Left lung (tissue), 10 donors: ENCODE results near the gene MEPCE. TPM values are rescaled to one million over a fixed set of nuclear protein-coding genes. Genes with fewer than 3 reads are reported as not detected.
"Not testable (repeated sequence)": the region's sequence is repeated elsewhere in the genome, so short reads cannot be mapped to it uniquely, and the experiment has no call there.

Experiments used
- ATAC-seq: fragments of 200-7000 bp; cut with Tn5 transposase; one replicate; pipeline ENCODE4 v1.9.1; 2020; ENCODE audit warnings: moderate library complexity
- DNase-seq, 4 donors: peaks; one replicate each; pipeline ENCODE4 v3.0.0-alpha.2; 2013 to 2020
- H3K27ac ChIP-seq, 2 donors: fragments of 200-600 bp; sonication (generic) in 1 of 2; one replicate each; pipeline versions ENCODE4 v1.5.0 to v1.8.0; 2020 to 2021
- H3K27me3 ChIP-seq, 2 donors: fragments of 200-600 bp; sonication (generic) in 1 of 2; one replicate each; pipeline versions ENCODE4 v1.5.0 to v1.8.0; 2020 to 2021
- H3K36me3 ChIP-seq, 2 donors: fragments of 200-600 bp; sonication (generic) in 1 of 2; one replicate each; pipeline versions ENCODE4 v1.5.0 to v1.8.0; 2020 to 2021
- H3K4me1 ChIP-seq, 2 donors: fragments of 200-600 bp; one replicate each; pipeline ENCODE4 v1.8.0; 2021
- H3K4me3 ChIP-seq, 2 donors: fragments of 200-600 bp; sonication (generic) in 1 of 2; one replicate each; pipeline versions ENCODE4 v1.5.0 to v1.8.0; 2020 to 2021; ENCODE audit warnings: mild to moderate bottlenecking in 1 of 2
- H3K9me3 ChIP-seq, 2 donors: fragments of 200-600 bp; sonication (generic) in 1 of 2; one replicate each; pipeline versions ENCODE4 v1.5.0 to v1.8.0; 2020 to 2021
- intact Hi-C, 2 donors: fragments of 100-400 bp; cut with DNase I; formaldehyde crosslinking; loops; one replicate each; pipeline versions ENCODE4 v1.11.2 to v1.14.2; 2022
- polyA plus RNA-seq, 6 donors: library from polyadenylated mRNA; unstranded; fragments of 120-200 nt; gene quantifications; one replicate each; pipeline ENCODE4 v1.2.1, GENCODE V29; 2013; ENCODE audit not compliant: insufficient read length in 6 of 6
- total RNA-seq, 2 donors: library from RNA; stranded (reverse); fragmentation: NEBNext Ultra II Directional; extraction: Animal tissue kit (Norgen Biotek cat#: 25700); gene quantifications; one replicate each; pipeline ENCODE4 v1.2.1, GENCODE V29; 2021
- TF ChIP-seq, protein P1 (sequence below), 2 donors: fragments of 200-600 bp; sonication (generic) in 1 of 2; IDR thresholded peaks; one replicate each; pipeline versions ENCODE4 v1.5.0 to v1.8.0; 2021; ENCODE audit warnings: antibody characterized with exemption in 2 of 2
- donor health status: DM: no; HTN: yes; CAD: no.
- donor health status: DM: no; HTN: no; CAD: no.

Gene MEPCE
- total and polyA plus RNA-seq, 8 donors = 25.0 to 49.3 (median 42.6) TPM

DNA sequence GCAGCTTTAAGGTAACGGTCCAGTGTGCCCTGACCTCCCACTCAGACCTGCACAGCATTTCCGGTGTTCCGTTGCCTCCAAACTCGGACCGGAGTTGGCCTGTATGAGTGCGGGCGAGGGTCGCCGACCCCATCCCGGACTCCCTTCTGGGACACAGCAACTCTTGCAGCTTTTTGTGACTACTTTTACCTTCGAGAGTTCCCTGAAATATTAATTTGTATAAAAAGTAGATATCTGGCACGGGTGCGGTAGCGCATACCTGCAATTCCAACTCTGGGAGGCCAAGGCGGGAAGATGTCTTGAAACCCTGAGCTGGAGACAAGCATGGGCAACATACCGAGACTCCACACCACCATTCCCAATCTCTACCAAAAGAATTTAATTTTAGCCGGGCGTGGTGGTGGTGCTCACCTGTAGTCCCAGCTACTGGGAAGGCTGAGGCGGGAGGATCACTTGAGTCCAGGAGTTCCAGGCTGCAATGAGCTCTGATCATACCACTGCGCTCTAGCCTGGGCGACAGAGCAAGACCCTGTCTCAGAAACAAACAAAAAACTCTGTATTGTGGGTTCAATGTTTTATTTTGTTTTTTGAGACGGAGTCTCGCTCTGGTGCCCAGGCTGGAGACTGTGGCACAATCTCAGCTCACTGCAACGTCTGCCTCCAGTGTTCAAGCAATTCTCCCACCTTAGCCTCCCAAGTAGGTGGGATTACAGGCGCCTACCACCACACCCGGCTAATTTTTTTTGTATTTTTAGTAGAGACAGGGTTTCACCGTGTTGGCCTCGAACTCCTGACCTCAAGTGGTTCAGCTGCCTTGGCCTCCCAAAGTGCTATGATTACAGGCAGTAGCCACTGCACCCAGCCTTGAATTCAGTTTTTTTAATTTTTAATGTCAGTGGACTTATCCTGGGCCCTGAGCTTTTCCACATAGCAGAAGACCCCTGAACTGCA lies 7.8 kb downstream of the MEPCE start:
- Histone ChIP-seq H3K9me3 (no peaks in the 10 kb centered on the region), H3K27ac (peak overlapping the region; percentile 94 to 96)
- ATAC-seq = no peak

DNA sequence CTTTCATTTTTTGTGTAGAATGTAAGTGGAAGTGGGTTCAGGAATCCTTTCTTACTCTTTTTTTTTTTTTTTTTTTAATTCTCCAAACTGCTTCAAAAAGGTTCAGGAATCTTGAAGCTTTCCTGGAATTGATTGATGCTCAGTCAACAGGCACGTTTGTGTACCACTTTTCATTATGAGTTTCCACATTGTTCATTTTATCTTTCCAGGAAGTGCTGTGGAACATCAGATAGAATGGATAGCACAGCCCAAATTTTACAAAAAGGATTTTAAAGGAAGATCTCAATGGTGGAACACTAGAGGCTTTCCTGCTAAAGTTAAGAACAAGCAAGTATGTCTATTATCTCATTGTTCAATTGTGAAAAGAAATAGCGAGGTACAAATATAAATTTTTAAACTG lies 8.5 kb downstream of the MEPCE start:
- TF ChIP-seq, protein P1, sequence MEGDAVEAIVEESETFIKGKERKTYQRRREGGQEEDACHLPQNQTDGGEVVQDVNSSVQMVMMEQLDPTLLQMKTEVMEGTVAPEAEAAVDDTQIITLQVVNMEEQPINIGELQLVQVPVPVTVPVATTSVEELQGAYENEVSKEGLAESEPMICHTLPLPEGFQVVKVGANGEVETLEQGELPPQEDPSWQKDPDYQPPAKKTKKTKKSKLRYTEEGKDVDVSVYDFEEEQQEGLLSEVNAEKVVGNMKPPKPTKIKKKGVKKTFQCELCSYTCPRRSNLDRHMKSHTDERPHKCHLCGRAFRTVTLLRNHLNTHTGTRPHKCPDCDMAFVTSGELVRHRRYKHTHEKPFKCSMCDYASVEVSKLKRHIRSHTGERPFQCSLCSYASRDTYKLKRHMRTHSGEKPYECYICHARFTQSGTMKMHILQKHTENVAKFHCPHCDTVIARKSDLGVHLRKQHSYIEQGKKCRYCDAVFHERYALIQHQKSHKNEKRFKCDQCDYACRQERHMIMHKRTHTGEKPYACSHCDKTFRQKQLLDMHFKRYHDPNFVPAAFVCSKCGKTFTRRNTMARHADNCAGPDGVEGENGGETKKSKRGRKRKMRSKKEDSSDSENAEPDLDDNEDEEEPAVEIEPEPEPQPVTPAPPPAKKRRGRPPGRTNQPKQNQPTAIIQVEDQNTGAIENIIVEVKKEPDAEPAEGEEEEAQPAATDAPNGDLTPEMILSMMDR (IDR thresholded peaks at IDR 0.05) = no peak
- Histone ChIP-seq H3K27ac (peak overlapping the region in 1 of 2 donors; percentile 4), H3K27me3 (no peaks in the 10 kb centered on the region), H3K4me1 (peaks cover 6 to 32% of the 10 kb centered on the region in 2 donors), H3K9me3 (no peaks in the 10 kb centered on the region), H3K4me3 (no peak overlapping the region), H3K36me3 (peaks cover 0 to 19% of the 10 kb centered on the region in 2 donors)
- ATAC-seq = no peak
- no peak for DNase-seq
- intact Hi-C loops = no loop called here

More for the DNA sequence above, 7.8 kb downstream of the MEPCE start:
- peaks cover 6 to 40% of the 10 kb centered on the region in 2 donors for H3K4me1 ChIP-seq
- TF ChIP-seq, protein P1 (IDR thresholded peaks at IDR 0.05) = no peak
- peaks cover 0 to 26% of the 10 kb centered on the region in 2 donors for H3K36me3 ChIP-seq
- peak overlapping the region in 1 of 2 donors; percentile 87 for H3K4me3 ChIP-seq
- DNase-seq = no peak
- intact Hi-C loops = no loop called here
- H3K27me3 ChIP-seq = no peaks in the 10 kb centered on the region

DNA sequence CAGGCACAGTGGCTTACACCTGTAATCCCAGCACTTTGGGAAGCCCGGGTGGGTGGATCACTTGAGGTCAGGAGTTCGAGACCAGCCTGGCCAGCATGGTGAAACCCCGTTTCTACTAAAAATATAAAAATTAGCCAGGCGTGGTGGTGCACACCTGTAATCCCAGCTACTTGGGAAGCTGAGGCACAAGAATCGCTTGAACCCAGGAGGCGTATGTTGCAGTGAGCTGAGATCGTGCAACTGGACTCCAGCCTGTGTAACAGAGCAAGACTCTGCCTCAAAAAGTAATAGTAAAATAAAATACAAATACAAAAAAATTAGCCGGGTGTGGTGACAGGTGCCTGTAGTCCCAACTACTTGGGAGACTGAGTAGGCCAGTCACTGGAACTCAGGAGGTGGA lies 9.1 kb downstream of the MEPCE start:
- H3K27me3 ChIP-seq, H3K4me3 ChIP-seq, ATAC-seq, intact Hi-C loops, H3K27ac ChIP-seq, H3K9me3 ChIP-seq, DNase-seq: not testable (repeated sequence)
- H3K36me3 ChIP-seq = peaks cover 0 to 13% of the 10 kb centered on the region in 2 donors
- peaks cover 6 to 27% of the 10 kb centered on the region in 2 donors for H3K4me1 ChIP-seq

DNA sequence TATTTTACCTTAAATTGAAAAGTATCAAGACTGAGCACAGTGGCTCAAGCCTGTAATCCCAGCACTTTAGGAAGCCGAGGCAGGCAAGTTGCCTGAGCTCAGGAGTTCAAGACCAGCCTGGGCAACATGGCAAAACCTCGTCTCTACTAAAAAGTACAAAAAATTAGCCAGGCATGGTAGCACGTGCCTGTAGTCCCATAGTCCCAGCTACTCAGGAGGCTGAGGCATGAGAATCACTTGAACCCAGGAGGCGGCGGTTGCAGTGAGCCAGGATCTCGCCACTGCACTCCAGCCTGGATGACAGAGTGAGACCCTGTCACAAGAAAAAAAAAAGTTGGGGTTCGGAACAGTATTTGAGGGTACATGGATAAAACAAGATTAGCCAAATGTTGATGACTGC lies 9.6 kb downstream of the MEPCE start:
- DNase-seq = peak in 1 of 4 donors; percentile 18
- intact Hi-C loops, H3K4me3 ChIP-seq, H3K9me3 ChIP-seq, H3K36me3 ChIP-seq, H3K27me3 ChIP-seq, ATAC-seq: not testable (repeated sequence)
- Histone ChIP-seq H3K4me1 (peaks cover 6 to 25% of the 10 kb centered on the region in 2 donors), H3K27ac (peak overlapping the region in 1 of 2 donors; percentile 34)

DNA sequence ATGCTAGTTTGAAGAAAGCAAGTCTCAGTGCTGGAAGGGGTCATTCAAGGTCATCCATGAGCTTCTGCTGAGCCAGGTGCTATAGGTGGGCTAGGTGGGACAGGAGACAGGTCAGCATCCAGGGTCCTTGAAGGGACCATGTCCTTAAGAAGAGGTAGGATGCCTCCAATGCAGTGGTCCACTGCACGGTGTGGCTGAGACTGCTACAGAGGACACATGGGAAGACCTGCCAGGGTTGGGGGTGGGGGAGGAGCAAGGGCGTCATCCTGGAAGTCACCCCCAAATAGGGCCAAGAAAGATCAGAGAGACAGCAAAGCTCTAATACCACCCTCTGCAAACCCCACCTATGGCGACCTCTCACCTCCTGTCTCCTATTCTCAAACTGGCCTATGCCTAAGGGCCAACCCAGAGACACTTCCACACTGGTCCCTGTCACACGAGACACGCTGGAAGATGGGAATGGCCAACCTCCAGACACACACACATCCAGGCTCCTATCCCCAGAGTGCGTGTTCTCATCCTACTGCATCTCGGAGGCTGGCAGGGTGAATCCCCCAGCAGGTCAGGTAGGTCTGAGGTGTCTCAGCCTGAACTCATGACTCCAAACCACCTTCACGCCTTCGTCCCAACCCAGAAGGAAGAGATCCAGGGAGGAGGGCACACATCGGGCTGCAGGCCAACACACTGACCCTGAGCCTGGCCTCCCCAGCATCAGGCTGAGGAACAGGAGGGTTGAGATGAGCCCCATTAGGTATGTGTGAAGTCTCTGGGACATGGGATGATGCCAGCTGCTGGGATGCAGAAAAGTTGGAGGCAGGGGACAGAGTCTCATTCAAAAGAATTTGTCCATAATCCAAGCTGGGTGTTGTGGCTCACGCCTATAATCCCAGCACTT lies 12.3 kb downstream of the MEPCE start:
- DNase-seq (peak in 1 of 4 donors; percentile 8), ATAC-seq (no peak)
- intact Hi-C loops = no loop called here
- Histone ChIP-seq H3K27ac (no peak overlapping the region), H3K9me3 (no peaks in the 10 kb centered on the region), H3K27me3 (no peaks in the 10 kb centered on the region), H3K4me1 (peaks cover 0 to 29% of the 10 kb centered on the region in 2 donors), H3K36me3 (no peaks in the 10 kb centered on the region), H3K4me3 (no peak overlapping the region)
- TF ChIP-seq, protein P1 (IDR thresholded peaks at IDR 0.05) = no peak
